HG02798 (cell line): ENCODE measurements around the gene LAMTOR4.
"Not testable (repeated sequence)": the region's sequence is repeated elsewhere in the genome, so short reads cannot be mapped to it uniquely, and the experiment has no call there.

Experiments
- ATAC-seq: cut with Tn5 transposase; IDR thresholded peaks from one replicate; pipeline ENCODE4 v1.9.1; 2021; ENCODE audit warnings: mild to moderate bottlenecking; ENCODE audit not compliant: unreplicated experiment, poor library complexity

LAMTOR4 gene

DNA sequence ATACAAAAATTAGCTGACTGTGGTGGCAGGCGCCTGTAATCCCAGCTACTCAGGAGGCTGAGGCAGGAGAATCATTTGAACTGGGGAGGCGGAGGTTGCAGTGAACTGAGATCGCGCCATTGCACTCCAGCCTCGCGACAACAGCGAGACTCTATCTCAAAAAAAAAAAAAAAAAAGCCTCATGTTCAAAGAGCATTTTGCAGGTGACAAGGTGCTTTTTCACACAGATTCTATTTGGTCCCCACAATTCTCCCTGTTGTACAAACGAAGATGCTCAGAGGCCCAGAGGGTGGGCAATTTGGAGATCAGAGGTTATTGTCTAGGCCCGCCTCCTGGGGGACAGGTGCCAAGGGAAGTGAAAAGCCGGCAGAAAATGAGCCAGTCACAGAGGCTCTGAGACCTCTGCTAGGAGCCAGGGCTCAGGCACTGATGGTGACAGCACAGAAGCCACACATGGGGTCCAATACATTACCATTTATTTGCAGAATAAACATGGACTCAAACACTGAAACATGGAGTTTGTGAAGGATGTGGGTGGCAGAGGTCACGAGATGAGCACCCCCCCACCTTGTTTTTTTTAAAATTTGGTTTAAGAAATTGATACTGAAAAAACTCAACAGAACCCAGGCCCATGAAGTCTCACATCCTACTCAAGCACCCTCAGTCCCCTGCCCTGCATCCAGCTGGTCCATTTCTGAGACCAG, 20.6 kb downstream of the LAMTOR4 start:
- no peak for ATAC-seq

GRCh38 chr7:100170101-100170897, 21.6 kb downstream of the LAMTOR4 start:
- ATAC-seq, result no peak

- no peak for ATAC-seq
These were observed 22.5 kb downstream of the LAMTOR4 start for GRCh38 chr7:100171087-100171681.

- no peak for ATAC-seq
These were observed 23.1 kb downstream of the LAMTOR4 start for GRCh38 chr7:100171840-100172239.

DNA sequence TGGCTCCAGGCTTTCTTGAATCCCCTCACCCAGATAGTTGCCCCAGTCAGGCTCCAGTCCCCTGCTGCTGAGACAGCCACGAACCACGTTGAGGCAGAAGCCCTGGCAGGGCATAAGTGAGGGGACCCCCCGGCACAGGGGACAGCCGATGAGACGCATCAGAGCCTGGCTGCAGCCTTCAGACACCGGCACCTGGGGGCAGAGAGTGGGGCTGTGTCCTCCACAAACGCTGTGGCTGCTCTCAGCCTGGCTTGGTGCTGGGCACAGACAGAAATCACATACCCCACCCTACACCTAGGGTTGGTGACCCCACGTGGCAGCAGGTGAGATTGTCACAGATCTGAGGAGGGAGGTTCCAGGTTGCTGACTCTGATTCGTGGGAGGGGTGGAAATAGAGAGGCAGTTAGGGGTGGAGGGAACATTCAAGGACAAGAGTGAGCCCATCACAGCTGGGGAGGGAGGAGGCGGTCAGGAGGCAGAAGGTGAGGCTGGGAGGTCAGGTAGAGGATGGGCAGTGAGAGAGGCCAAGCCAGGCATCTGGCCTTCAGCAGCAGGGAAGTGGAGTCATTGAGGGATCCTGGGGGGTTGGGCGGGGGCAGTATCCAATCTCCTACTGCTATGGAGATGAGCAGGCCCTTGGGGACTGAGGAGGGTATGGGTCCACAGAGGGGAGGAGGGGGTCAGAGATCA, 25.2 kb downstream of the LAMTOR4 start:
- no peak for ATAC-seq

DNA sequence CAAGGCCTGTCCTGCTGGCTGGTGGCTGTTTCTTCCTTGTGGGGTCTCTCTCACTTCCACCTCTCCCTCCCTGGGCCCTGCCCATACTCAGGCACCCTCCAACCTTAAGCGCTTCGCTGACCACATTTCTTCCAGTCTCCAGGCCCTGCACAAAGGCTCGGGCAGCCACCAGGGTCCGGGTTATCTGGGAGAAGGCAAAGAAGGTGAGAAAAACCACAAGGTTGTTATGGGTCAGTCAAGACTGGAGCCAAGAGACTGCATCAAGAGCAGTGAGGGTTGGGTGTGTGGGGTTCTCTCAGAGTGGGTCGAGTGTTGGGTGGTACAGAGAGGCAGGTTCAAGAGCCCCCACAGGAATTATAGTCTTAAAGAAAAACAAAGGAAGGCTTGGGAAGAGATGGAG, 25.9 kb downstream of the LAMTOR4 start:
- ATAC-seq, result no peak

- no peak for ATAC-seq
These were observed 26.7 kb downstream of the LAMTOR4 start for GRCh38 chr7:100175296-100175935.

DNA sequence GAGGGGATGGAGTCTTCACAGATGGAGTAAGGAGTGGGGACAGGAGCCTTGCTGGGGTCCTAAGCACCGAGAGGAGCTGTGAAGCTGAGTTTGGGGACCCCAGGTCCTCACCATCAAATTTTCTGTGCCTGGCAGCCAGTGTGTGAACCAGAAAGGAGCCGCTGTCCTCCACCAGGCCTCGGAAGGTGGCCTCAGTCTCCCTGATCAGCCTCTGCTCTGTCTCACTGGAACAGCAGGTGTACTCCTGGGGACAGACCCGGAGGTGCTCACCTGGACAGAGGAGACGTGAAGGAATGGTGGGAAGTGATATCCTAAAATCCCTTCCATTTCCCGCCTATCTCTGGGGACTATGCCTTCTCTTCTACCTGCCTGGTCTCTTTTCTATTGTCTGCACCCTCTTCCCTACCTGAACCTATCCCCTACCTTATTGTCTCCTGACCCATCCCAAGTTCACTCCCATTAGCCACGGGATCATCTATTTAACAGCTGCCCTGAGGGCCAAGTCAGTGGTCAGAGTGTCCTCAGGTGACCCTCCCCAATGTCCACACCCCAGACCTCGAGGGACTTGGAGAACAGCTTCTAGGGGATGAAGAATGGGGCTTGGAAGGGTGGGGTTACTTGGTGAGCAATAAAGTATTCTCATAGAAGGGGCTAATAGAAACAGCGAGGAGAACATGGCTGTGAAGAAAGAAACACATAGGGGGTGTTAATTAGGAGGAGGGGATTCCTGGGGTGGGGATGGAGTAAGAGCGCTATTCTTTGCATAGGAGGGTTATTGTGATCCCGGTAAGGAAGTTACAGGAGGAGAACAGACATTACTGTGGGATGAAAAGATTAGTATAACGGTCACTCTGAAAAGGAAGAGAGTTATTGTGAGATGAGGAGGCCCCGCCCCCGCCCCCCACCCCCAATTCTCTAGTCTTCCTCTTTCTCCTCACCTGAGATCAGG, 27.7 kb downstream of the LAMTOR4 start:
- ATAC-seq, result no peak

- ATAC-seq, result peak; percentile 90
These were observed 28.6 kb downstream of the LAMTOR4 start, which contains the start of the genes GPC2 and STAG3 for GRCh38 chr7:100177045-100178001. Gene GPC2, minus strand, starts transcription at chr7:100177381. Its CDS starts 182 bp downstream, at chr7:100177199. Gene STAG3, plus strand, starts transcription at chr7:100177918. Its CDS starts 2,639 bp downstream, at chr7:100180557.

GRCh38 chr7:100180084-100180483, 31.4 kb downstream of the LAMTOR4 start:
- not testable (repeated sequence) for ATAC-seq

DNA sequence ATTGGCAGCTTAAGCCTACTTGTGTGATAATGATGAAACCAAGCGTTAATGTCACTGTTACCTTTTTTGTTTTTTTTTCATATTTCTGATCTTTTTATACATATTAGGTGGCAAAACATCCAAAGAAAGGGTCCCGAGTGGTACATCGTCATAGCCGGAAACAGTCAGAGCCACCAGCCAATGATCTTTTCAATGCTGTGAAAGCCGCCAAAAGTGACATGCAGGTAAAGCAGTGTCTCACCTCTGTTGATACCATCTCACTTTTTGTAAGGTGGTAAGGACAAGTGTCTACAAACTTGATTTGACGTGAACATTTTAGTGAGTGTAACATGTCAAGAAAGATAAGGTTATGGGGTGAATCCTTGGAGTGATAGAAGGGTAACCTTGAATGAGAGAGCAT, 33.9 kb downstream of the LAMTOR4 start:
- ATAC-seq, result not testable (repeated sequence)

DNA sequence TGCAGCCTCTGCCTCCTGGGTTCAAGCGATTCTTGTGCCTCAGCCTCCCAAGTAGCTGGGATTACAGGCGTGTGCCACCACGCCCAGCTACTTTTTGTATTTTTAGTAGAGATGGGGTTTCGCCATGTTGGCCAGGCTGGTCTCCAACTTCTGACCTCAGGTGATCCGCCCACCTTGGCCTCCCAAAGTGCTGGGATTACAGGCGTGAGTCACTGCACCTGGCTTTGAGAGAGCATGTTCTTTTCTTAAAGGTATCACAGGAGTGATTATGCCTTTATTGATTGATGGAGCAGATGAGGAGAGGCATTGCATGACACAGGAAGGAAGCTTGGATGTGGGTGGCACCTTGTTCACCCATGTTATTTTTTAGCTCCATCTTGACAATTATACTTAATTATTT, 34.4 kb downstream of the LAMTOR4 start:
- ATAC-seq, result not testable (repeated sequence)

DNA sequence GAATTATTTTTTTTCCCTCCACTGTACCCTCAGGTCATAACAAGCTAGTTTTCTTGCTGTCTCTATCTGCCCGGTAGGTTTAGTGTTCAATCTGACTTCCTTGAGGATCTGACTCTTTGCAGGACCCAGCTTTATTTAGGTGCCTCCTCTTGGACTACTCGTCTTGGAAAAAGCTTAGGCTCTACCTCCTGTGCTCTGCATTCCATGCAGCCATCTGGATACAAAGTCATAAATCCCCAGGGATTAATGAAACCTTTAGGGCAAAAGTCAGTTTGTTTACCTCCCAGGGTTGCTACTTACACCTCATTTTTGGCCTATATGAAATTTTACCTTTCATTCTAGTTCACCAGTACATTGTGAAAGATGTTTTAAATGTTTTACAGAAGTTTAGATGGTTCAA, 37.0 kb downstream of the LAMTOR4 start:
- no peak for ATAC-seq

GRCh38 chr7:100189061-100189460, 40.3 kb downstream of the LAMTOR4 start:
- no peak for ATAC-seq

DNA sequence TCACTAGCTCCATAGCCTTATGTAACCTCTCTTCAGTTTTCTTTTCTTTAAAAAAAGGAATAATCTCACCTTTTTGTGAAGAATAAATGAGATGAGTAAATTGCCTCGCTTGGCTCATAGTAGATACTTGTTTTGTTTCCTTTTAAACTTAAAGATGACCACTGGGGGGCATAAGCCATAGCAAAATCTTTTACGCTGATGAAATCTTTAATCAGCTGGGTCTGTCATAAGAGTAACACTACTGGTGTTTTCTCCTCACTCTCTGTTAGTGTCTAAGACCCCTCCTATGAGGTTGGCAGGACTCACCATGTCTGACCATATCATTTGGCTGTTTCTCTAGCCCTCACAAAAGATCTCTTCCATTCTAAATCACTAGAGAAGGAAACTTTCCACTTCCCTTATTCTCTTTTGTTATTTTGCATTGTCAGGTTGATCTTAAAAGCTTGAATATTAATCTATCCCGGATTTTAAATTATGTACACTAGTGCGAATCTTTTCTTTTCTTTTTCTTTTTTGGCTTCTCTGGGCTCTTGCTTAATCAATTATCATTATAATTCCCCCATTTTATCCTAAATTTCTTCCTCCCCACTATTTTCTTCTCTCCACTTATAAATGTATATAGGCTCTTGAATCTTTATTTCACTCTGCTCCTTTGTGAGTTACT, 41.5 kb downstream of the LAMTOR4 start:
- ATAC-seq, result no peak

DNA sequence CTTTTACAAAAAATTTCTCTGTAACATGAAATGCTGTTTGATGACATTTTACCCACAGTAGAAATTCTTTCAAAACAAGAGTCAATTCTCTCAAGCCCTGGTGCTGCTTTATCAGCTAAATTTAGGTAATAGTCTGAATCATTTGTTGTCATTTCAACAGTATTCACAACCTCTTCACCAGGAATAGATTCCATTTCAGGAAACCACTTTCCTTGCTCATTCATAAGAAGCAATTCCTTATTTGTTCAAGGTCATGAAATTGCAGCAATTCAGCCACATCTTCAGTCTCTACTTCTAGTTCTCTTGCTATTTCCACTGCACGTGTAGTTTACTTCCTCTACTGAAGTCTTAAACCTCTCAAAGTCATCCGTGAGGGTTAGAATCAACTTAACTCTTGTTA, 43.1 kb downstream of the LAMTOR4 start:
- ATAC-seq, result no peak

- ATAC-seq, result not testable (repeated sequence)
These were observed 43.7 kb downstream of the LAMTOR4 start for GRCh38 chr7:100192281-100192862.
